Hepatocyte (in vitro differentiated cells): Measurements from ENCODE around the gene RSPRY1. TPM values are rescaled to one million over a fixed set of nuclear protein-coding genes. Genes with fewer than 3 reads are reported as not detected.

Experiments
- DNase-seq: peaks from one replicate; pipeline ENCODE4 v3.0.0-alpha.2; 2016; ENCODE audit warnings: low spot score
- H2AFZ ChIP-seq: fragments of 200-600 bp; sonication (generic); 2 replicates; pipeline ENCODE4 v1.6.0; 2016; ENCODE audit warnings: antibody characterized with exemption, mild to moderate bottlenecking
- H3K27ac ChIP-seq: fragments of 200-600 bp; sonication (generic); 2 replicates; pipeline ENCODE4 v1.5.1; 2016; ENCODE audit warnings: mild to moderate bottlenecking
- H3K27me3 ChIP-seq: fragments of 200-600 bp; sonication (generic); 2 replicates; pipeline ENCODE4 v1.6.1; 2016
- H3K36me3 ChIP-seq: fragments of 200-600 bp; sonication (generic); replicated peaks from 2 replicates; pipeline ENCODE4 v1.5.1; 2016; ENCODE audit warnings: low read depth; ENCODE audit not compliant: insufficient read depth
- H3K4me1 ChIP-seq: fragments of 200-600 bp; sonication (generic); 2 replicates; pipeline ENCODE4 v1.5.1; 2016; ENCODE audit warnings: mild to moderate bottlenecking, moderate library complexity; ENCODE audit not compliant: insufficient read depth
- H3K4me2 ChIP-seq: fragments of 200-600 bp; sonication (generic); 2 replicates; pipeline ENCODE4 v1.6.0; 2016
- H3K4me3 ChIP-seq: fragments of 200-600 bp; sonication (generic); 2 replicates; pipeline ENCODE4 v1.5.1; 2016; ENCODE audit warnings: mild to moderate bottlenecking
- H3K79me2 ChIP-seq: fragments of 200-600 bp; sonication (generic); 2 replicates; pipeline ENCODE4 v1.6.0; 2017; ENCODE audit warnings: mild to moderate bottlenecking
- H3K9me2 ChIP-seq: fragments of 200-600 bp; sonication (generic); replicated peaks from 2 replicates; pipeline ENCODE4 v1.6.0; 2017; ENCODE audit warnings: mild to moderate bottlenecking; ENCODE audit not compliant: insufficient read depth
- H3K9me3 ChIP-seq: fragments of 200-600 bp; sonication (generic); 2 replicates; pipeline ENCODE4 v1.5.1; 2016; ENCODE audit warnings: low read depth, mild to moderate bottlenecking
- H4K20me1 ChIP-seq: fragments of 200-600 bp; sonication (generic); 2 replicates; pipeline ENCODE4 v1.6.0; 2016; ENCODE audit warnings: mild to moderate bottlenecking; ENCODE audit not compliant: insufficient read depth, poor library complexity, severe bottlenecking
- CTCF ChIP-seq: fragments of 200-600 bp; sonication (generic); IDR thresholded peaks from 2 replicates; pipeline ENCODE4 v1.5.1; 2016; ENCODE audit warnings: antibody characterized with exemption, mild to moderate bottlenecking; ENCODE audit not compliant: poor library complexity
- EZH2 ChIP-seq: fragments of 200-600 bp; sonication (generic); IDR thresholded peaks from 2 replicates; pipeline ENCODE4 v1.6.1; 2016; ENCODE audit warnings: antibody characterized with exemption, mild to moderate bottlenecking, borderline replicate concordance
- EZH2phosphoT487 ChIP-seq: fragments of 200-600 bp; sonication (generic); IDR thresholded peaks from one replicate; pipeline ENCODE4 v1.6.1; 2018; ENCODE audit warnings: antibody characterized with exemption, mild to moderate bottlenecking, low read depth, moderate library complexity; ENCODE audit not compliant: unreplicated experiment, severe bottlenecking
- WGBS: methylation state at CpG from one replicate; pipeline ENCODE4 v1.1.6; 2016; ENCODE audit warnings: low lambda C conversion rate; ENCODE audit errors: missing lambda C conversion rate; 5-methylcytosine and 5-hydroxymethylcytosine counted together
- polyA plus RNA-seq: library from polyadenylated mRNA; unstranded; fragments of >200 nt; fragmentation: Nextera tagmentation; extraction: Ambion mirVana; gene quantifications from 2 replicates; pipeline ENCODE4 v1.2.1, GENCODE V29; 2016
- total RNA-seq: library from RNA; depleted of rRNA; stranded (reverse); fragments of >200 nt; gene quantifications from 2 replicates; pipeline ENCODE4 v1.2.3, GENCODE V29; 2014

RSPRY1 gene
- total and polyA plus RNA-seq, 2 experiments from 2014 or later, result 42.3 to 57.5 TPM

- Histone ChIP-seq H4K20me1 (no peaks in the 10 kb centered on the region), H3K4me2 (no peak overlapping the region), H3K4me3 (no peak overlapping the region), H3K27ac (no peak overlapping the region), H3K79me2 (no peaks in the 10 kb centered on the region), H3K36me3 (peaks cover 3% of the 10 kb centered on the region), H3K4me1 (no peaks in the 10 kb centered on the region), H3K27me3 (no peaks in the 10 kb centered on the region), H3K9me2 (no peaks in the 10 kb centered on the region), H2AFZ (no peak overlapping the region), H3K9me3 (no peaks in the 10 kb centered on the region)
- no peak for DNase-seq
- WGBS, result 69% methylated on average over 4 of the region's 4 CpGs
- no peak for TF ChIP-seq CTCF
- no peak for TF ChIP-seq EZH2
- no peak for TF ChIP-seq EZH2phosphoT487
Observed at GRCh38 chr16:57152096-57153093, 33.7 kb upstream of the RSPRY1 start.

- no peaks in the 10 kb centered on the region for H3K9me3 ChIP-seq
- H3K4me2 ChIP-seq, result no peak overlapping the region
- WGBS, result 83% methylated on average over 6 of the region's 6 CpGs
- no peak overlapping the region for H3K27ac ChIP-seq
- no peaks in the 10 kb centered on the region for H3K79me2 ChIP-seq
- H3K27me3 ChIP-seq, result no peaks in the 10 kb centered on the region
- H2AFZ ChIP-seq, result no peak overlapping the region
- H3K9me2 ChIP-seq, result no peaks in the 10 kb centered on the region
- H4K20me1 ChIP-seq, result no peaks in the 10 kb centered on the region
- peaks cover 3% of the 10 kb centered on the region for H3K36me3 ChIP-seq
- no peaks in the 10 kb centered on the region for H3K4me1 ChIP-seq
- H3K4me3 ChIP-seq, result no peak overlapping the region
- DNase-seq, result no peak
- TF ChIP-seq CTCF (no peak), EZH2phosphoT487 (no peak), EZH2 (no peak)
Observed at GRCh38 chr16:57153841-57154240, 32.3 kb upstream of the RSPRY1 start.

- H3K79me2 ChIP-seq, result no peaks in the 10 kb centered on the region
- H3K4me2 ChIP-seq, result no peak overlapping the region
- WGBS, result 86% methylated on average over 6 of the region's 6 CpGs
- H3K27ac ChIP-seq, result no peak overlapping the region
- H3K4me1 ChIP-seq, result no peaks in the 10 kb centered on the region
- H3K9me2 ChIP-seq, result no peaks in the 10 kb centered on the region
- TF ChIP-seq CTCF (no peak), EZH2phosphoT487 (no peak), EZH2 (no peak)
- no peaks in the 10 kb centered on the region for H3K27me3 ChIP-seq
- H3K4me3 ChIP-seq, result no peak overlapping the region
- no peak for DNase-seq
- H2AFZ ChIP-seq, result no peak overlapping the region
- no peaks in the 10 kb centered on the region for H3K9me3 ChIP-seq
- peaks cover 3% of the 10 kb centered on the region for H3K36me3 ChIP-seq
- H4K20me1 ChIP-seq, result no peaks in the 10 kb centered on the region
Observed at GRCh38 chr16:57155702-57156350, 30.3 kb upstream of the RSPRY1 start.
